ENCODE data around the gene RAB11A. TPM values are rescaled to one million over a fixed set of nuclear protein-coding genes. Genes with fewer than 3 reads are reported as not detected.

The RAB11A gene
- total RNA-seq, 1 donor from 2014 or later = 98.2 TPM

- Mint-ChIP-seq H3K27me3 (no peaks in the 10 kb centered on the region), H3K4me1 (peaks cover 52% of the 10 kb centered on the region), H3K9me3 (no peaks in the 10 kb centered on the region), H3K4me3 (no peak overlapping the region), H3K36me3 (ENCODE audit: low read depth) (no peaks in the 10 kb centered on the region), H3K27ac (no peak overlapping the region)
- DNase-seq (no peak), ATAC-seq (ENCODE audit: low read depth) (peak; percentile 47)
- intact Hi-C loops (cut with micrococcal nuclease) = loop anchor here (2.0 to 5.0 kb wide), 2 partner anchors 36 to 72 kb away; partner anchors contain the start of gene DENND4A
- ChIA-PET POLR2A (interaction anchor here (0.6 to 1.2 kb wide), 3 partner anchors 10 to 37 kb away, joined by 3 to 12 read pairs (median 6); partner anchors contain the start of gene DENND4A), CTCF (interaction anchor here (0.6 to 1.3 kb wide), 11 partner anchors 11 to 87 kb away, joined by 3 to 7 read pairs (median 3); partner anchors contain the start of gene DENND4A)
- no peak for TF ChIP-seq CTCF (IDR thresholded peaks at IDR 0.05)
Observed at GRCh38 chr15:65829130-65829764, 40.0 kb upstream of the RAB11A start.

DNA sequence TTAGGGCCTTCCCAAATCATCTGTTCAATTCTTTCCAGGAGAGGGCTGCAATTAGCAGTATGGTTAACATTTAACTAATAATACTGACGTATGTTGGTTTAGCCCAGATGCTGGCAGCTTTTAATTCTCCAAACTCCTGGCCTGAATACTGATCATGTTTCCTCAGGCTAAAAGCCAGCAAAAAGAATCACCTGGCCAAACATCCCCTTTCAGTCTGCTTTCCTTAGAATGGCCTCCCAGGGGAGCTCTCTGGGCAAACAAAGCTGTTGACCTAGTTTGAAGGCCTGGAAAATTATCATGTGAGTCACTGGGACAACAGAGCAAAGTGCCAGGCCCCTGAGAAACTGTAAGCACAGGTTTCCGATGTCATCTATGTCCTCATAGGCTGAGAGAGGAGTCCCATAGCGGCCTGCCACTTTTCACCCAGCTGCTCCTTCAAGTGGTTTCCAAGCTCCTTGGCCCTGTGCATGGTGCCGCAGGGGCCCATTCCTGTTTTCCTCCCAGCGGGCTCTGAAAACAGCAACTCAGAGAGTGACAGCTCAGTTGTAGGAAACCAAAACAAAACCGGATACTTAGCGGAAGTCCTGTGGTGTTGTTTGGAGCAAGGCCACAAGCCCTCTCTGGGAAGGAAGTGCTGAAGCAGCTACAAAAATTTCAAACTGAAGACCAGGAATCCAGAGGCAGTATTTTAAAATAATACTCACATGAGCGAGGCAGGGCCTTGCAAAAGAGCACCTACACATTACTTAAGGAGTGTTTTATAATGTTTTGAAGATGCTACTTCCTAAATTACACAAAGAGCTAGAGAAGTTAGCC, 36.5 kb upstream of the RAB11A start:
- Mint-ChIP-seq H3K27ac (peak overlapping the region; percentile 86), H3K9me3 (no peaks in the 10 kb centered on the region), H3K36me3 (ENCODE audit: low read depth) (no peaks in the 10 kb centered on the region), H3K27me3 (no peaks in the 10 kb centered on the region), H3K4me1 (peaks cover 64% of the 10 kb centered on the region), H3K4me3 (peak overlapping the region; percentile 68)
- ATAC-seq (ENCODE audit: low read depth) (peak; percentile 59), DNase-seq (peak; percentile 38)
- CTCF ChIA-PET = interaction anchor here (0.8 to 1.7 kb wide), 6 partner anchors 12 to 55 kb away, joined by 3 to 4 read pairs (median 3); no protein-coding TSS in a partner anchor
- no peak for TF ChIP-seq CTCF (IDR thresholded peaks at IDR 0.05)
- intact Hi-C loops (cut with micrococcal nuclease) = loop anchor here (2.0 to 5.0 kb wide), 2 partner anchors 14 to 35 kb away; partner anchors contain the start of gene RAB11A
- POLR2A ChIA-PET = interaction anchor here (0.6 to 2.8 kb wide), 10 partner anchors 14 to 316 kb away, joined by 3 to 27 read pairs (median 3); partner anchors contain the start of genes DENND4A and RAB11A

- Mint-ChIP-seq H3K4me3 (peak overlapping the region; percentile 11), H3K27me3 (no peaks in the 10 kb centered on the region), H3K9me3 (no peaks in the 10 kb centered on the region), H3K36me3 (ENCODE audit: low read depth) (no peaks in the 10 kb centered on the region), H3K27ac (peak overlapping the region; percentile 86), H3K4me1 (peaks cover 57% of the 10 kb centered on the region)
- ChIA-PET CTCF (interaction anchor here (0.9 to 1.7 kb wide), 4 partner anchors 13 to 56 kb away, joined by 3 to 4 read pairs (median 4); no protein-coding TSS in a partner anchor), POLR2A (interaction anchor here (1.1 to 2.8 kb wide), 3 partner anchors 35 to 317 kb away, joined by 3 to 27 read pairs (median 11); partner anchors contain the start of genes DENND4A and RAB11A)
- peak; percentile 41 for ATAC-seq (ENCODE audit: low read depth)
- intact Hi-C loops (cut with micrococcal nuclease) = loop anchor here (2.0 to 5.0 kb wide), 2 partner anchors 15 to 34 kb away; partner anchors contain the start of gene RAB11A
- no peak for TF ChIP-seq CTCF (IDR thresholded peaks at IDR 0.05)
- DNase-seq = no peak
Observed at GRCh38 chr15:65833501-65834205, 35.6 kb upstream of the RAB11A start.

- TF ChIP-seq CTCF (IDR thresholded peaks at IDR 0.05) = no peak
- no peaks in the 10 kb centered on the region for H3K36me3 Mint-ChIP-seq (ENCODE audit: low read depth)
- ATAC-seq (ENCODE audit: low read depth) = no peak
- DNase-seq = no peak
- intact Hi-C loops (cut with micrococcal nuclease) = loop anchor here (5.0 kb wide), 1 partner anchor 33 kb away; the partner anchor contains the start of gene RAB11A
- CTCF ChIA-PET = interaction anchor here (0.5 to 2.5 kb wide), 4 partner anchors 43 to 224 kb away, joined by 3 to 10 read pairs (median 4); partner anchors contain the start of genes DENND4A and INTS14
- H3K4me1 Mint-ChIP-seq = peaks cover 48% of the 10 kb centered on the region
- H3K4me3 Mint-ChIP-seq = no peak overlapping the region
- POLR2A ChIA-PET = interaction anchor here (0.8 to 2.8 kb wide), 4 partner anchors 16 to 56 kb away, joined by 3 to 27 read pairs (median 5); partner anchors contain the start of gene DENND4A
- H3K27ac Mint-ChIP-seq = peak overlapping the region; percentile 24
- H3K9me3 Mint-ChIP-seq = no peaks in the 10 kb centered on the region
- H3K27me3 Mint-ChIP-seq = no peaks in the 10 kb centered on the region
Observed at GRCh38 chr15:65834603-65835282, 34.5 kb upstream of the RAB11A start.
